HepG2 (cell line): ENCODE results near the gene CNTD1. TPM values are rescaled to one million over a fixed set of nuclear protein-coding genes. Genes with fewer than 3 reads are reported as not detected.

Experiments used
- MATR3 ChIP-seq: sonication (generic); formaldehyde crosslinking; IDR thresholded peaks from 2 replicates; pipeline ENCODE4 v1.4.0; 2020; ENCODE audit warnings: missing genetic modification reagents
- NPAS2 ChIP-seq: sonication (generic); formaldehyde crosslinking; IDR thresholded peaks from 2 replicates; pipeline ENCODE4 v1.8.0; 2022; ENCODE audit warnings: mild to moderate bottlenecking, missing genetic modification reagents, borderline replicate concordance
- SP1 ChIP-seq, 2 experiments: fragments of 450-650 bp in 1 of 2; sonication (generic) in 1 of 2; formaldehyde crosslinking in 1 of 2; IDR thresholded peaks; 2 replicates each; pipeline versions ENCODE4 v1.4.0 to v1.6.1; 2016 to 2020; ENCODE audit warnings: missing genetic modification reagents in 1 of 2
- SRSF9 ChIP-seq: fragments of 200-400 bp; formaldehyde crosslinking; IDR thresholded peaks from 2 replicates; pipeline ENCODE4 v1.6.1; 2018; ENCODE audit warnings: borderline replicate concordance, mild to moderate bottlenecking, low read depth, low read length; ENCODE audit not compliant: insufficient read depth, poor library complexity, severe bottlenecking
- SSRP1 ChIP-seq: IDR thresholded peaks from 2 replicates; pipeline ENCODE4 v1.6.1; 2016; ENCODE audit warnings: control low read depth
- TAF15 ChIP-seq: fragments of 200-400 bp; formaldehyde crosslinking; IDR thresholded peaks from one replicate; pipeline ENCODE4 v1.6.1; 2018; ENCODE audit warnings: mild to moderate bottlenecking, low read depth, low read length; ENCODE audit not compliant: poor library complexity, severe bottlenecking
- USF2 ChIP-seq, 2 experiments: sonication (generic) in 1 of 2; formaldehyde crosslinking in 1 of 2; IDR thresholded peaks; 2 replicates each; pipeline versions ENCODE4 v1.5.1 to v1.6.1; 2011 to 2020; ENCODE audit warnings: borderline replicate concordance in 1 of 2, low read depth in 1 of 2, low read length in 1 of 2, mild to moderate bottlenecking in 1 of 2, missing genetic modification reagents in 1 of 2, moderate library complexity in 1 of 2
- ZNF180 ChIP-seq: sonication (generic); formaldehyde crosslinking; IDR thresholded peaks from 2 replicates; pipeline ENCODE4 v1.4.0; 2020; ENCODE audit warnings: low read depth, missing genetic modification reagents, borderline replicate concordance
- ZNF331 ChIP-seq: sonication (generic); formaldehyde crosslinking; IDR thresholded peaks from 2 replicates; pipeline ENCODE4 v1.4.0; 2020; ENCODE audit warnings: missing genetic modification reagents
- ZNF446 ChIP-seq: sonication (generic); formaldehyde crosslinking; IDR thresholded peaks from 2 replicates; pipeline ENCODE4 v1.5.0; 2020; ENCODE audit warnings: mild to moderate bottlenecking, missing genetic modification reagents
- ZNF549 ChIP-seq: sonication (generic); formaldehyde crosslinking; IDR thresholded peaks from 2 replicates; pipeline ENCODE4 v1.5.0; 2020; ENCODE audit warnings: missing genetic modification reagents
- ZNF776 ChIP-seq: sonication (generic); formaldehyde crosslinking; IDR thresholded peaks from 2 replicates; pipeline ENCODE4 v1.4.0; 2020; ENCODE audit warnings: mild to moderate bottlenecking, missing genetic modification reagents
- ZNF839 ChIP-seq: sonication (generic); formaldehyde crosslinking; IDR thresholded peaks from 2 replicates; pipeline ENCODE4 v1.4.0; 2020; ENCODE audit warnings: missing genetic modification reagents, mild to moderate bottlenecking, borderline replicate concordance
- polyA plus RNA-seq, 8 experiments: library from polyadenylated mRNA; depleted of rRNA in 3 of 8; stranded (reverse) in 7 of 8; unstranded in 1 of 8; fragments of >200 nt; fragmentation: Illumina TruSeq in 4 of 8; extraction: Trizol in 4 of 8; gene quantifications; 2 replicates each; pipeline versions ENCODE4 v1.2.1 to v1.2.3, GENCODE V29; 2011 to 2016; ENCODE audit warnings: low read depth in 4 of 8, missing spikeins in 1 of 8, mixed read lengths in 1 of 8; ENCODE audit not compliant: insufficient read depth in 1 of 8
- total RNA-seq, 5 experiments: library from RNA; depleted of rRNA; stranded (reverse); fragments of >200 nt; fragmentation: Illumina TruSeq; extraction: Trizol; gene quantifications; 2 replicates each; pipeline ENCODE4 v1.2.3, GENCODE V29; 2016; ENCODE audit warnings: low read depth in 1 of 5
- TF ChIP-seq, protein P1 (sequence below): sonication (generic); formaldehyde crosslinking; IDR thresholded peaks from 2 replicates; pipeline ENCODE4 v1.4.0; 2020; ENCODE audit warnings: mild to moderate bottlenecking, missing genetic modification reagents
- TF ChIP-seq, protein P2 (sequence below): sonication (generic); formaldehyde crosslinking; IDR thresholded peaks from 2 replicates; pipeline ENCODE4 v1.4.0; 2020; ENCODE audit warnings: mild to moderate bottlenecking, missing genetic modification reagents
- TF ChIP-seq, protein P3 (sequence below): sonication (generic); formaldehyde crosslinking; IDR thresholded peaks from 2 replicates; pipeline ENCODE4 v1.5.1; 2020; ENCODE audit warnings: mild to moderate bottlenecking, missing genetic modification reagents, moderate library complexity
- TF ChIP-seq, protein P4 (sequence below): sonication (generic); formaldehyde crosslinking; IDR thresholded peaks from 2 replicates; pipeline ENCODE4 v1.8.0; 2022; ENCODE audit warnings: mild to moderate bottlenecking, missing genetic modification reagents
- TF ChIP-seq, protein P5 (sequence below): sonication (generic); formaldehyde crosslinking; IDR thresholded peaks from 2 replicates; pipeline ENCODE4 v1.5.0; 2020; ENCODE audit warnings: missing genetic modification reagents

Gene CNTD1
- total and polyA plus RNA-seq, 2 of the 13 experiments (the other 11 are each of a cell fraction or from before 2014, with no cell fraction given) = 0.11 to 0.15 TPM

DNA sequence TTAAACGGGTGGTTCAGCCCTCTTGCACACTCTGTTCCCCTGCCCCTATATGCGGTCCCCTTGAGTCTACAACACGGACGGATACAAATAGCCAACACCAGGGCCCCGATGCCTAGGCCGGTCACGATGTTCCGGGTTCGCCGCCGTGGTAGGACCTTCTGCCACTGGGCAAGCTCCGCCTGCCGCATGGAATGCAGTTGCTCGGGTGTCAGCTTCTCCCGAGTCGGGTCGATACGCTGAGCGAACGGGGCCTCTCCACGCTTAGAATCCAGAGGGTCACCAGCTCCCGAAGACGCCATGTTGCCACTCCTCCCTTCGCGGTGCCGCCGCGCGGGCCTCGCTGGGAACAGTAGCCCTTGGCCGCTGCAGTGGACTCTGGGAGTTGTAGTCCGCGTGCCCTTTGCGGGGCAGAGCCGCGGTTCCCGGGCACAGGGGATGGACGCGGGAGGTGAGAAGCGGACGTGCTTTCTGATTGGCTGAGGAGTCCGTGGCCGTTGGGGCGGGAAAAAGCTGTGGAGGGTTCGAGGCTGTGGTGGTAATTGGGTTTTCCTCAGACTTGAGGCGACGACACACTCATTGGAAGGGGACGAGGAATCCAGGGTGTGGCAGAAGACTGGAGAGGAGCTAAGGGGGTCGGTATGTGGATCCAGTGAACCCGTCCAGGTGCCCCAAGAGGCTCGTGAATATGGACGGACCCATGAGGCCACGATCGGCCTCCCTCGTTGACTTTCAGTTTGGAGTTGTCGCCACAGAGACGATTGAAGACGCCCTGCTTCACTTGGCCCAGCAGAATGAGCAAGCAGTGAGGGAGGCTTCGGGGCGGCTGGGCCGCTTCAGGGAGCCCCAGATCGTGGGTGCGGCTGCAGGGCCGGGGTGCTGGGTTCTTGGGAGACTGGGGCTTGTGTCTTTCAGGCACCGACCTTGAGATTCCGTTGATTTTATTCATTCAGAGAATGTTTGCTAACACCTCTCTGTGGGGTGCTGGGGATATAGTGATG is at the start of gene CNTD1, which contains the start of gene COA3 (continued):
- TF ChIP-seq USF2 (IDR thresholded peaks at IDR 0.05; ENCODE audit: low read depth, low read length) (no peak), USF2 (CRISPR knock-in tag; IDR thresholded peaks at IDR 0.05; ENCODE audit: borderline replicate concordance) (no peak), ZNF331 (CRISPR knock-in tag) (peak; percentile 95), SSRP1 (CRISPR knock-in tag) (peak; percentile 88; the same call in 1 of the 2 replicates), TAF15 (peak; percentile 90), ZNF180 (peak; percentile 90; the same call in 1 of the 2 replicates), ZNF446 (CRISPR knock-in tag) (peak; percentile 94), SP1 (IDR thresholded peaks at IDR 0.05) (no peak), SP1 (CRISPR knock-in tag; IDR thresholded peaks at IDR 0.05) (peak; percentile 45; the same call in 1 of the 2 replicates), MATR3 (CRISPR knock-in tag) (no peak), NPAS2 (no peak), ZNF549 (CRISPR knock-in tag) (no peak), ZNF839 (CRISPR knock-in tag) (peak; percentile 80; the same call in 1 of the 2 replicates), SRSF9 (no peak), ZNF776 (CRISPR knock-in tag) (peak; percentile 85; the same call in 1 of the 2 replicates)
- TF ChIP-seq, protein P1, sequence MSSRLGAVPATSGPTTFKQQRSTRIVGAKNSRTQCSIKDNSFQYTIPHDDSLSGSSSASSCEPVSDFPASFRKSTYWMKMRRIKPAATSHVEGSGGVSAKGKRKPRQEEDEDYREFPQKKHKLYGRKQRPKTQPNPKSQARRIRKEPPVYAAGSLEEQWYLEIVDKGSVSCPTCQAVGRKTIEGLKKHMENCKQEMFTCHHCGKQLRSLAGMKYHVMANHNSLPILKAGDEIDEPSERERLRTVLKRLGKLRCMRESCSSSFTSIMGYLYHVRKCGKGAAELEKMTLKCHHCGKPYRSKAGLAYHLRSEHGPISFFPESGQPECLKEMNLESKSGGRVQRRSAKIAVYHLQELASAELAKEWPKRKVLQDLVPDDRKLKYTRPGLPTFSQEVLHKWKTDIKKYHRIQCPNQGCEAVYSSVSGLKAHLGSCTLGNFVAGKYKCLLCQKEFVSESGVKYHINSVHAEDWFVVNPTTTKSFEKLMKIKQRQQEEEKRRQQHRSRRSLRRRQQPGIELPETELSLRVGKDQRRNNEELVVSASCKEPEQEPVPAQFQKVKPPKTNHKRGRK = no peak
- TF ChIP-seq, protein P2, sequence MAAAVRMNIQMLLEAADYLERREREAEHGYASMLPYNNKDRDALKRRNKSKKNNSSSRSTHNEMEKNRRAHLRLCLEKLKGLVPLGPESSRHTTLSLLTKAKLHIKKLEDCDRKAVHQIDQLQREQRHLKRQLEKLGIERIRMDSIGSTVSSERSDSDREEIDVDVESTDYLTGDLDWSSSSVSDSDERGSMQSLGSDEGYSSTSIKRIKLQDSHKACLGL (CRISPR knock-in tag) = peak; percentile 90
- TF ChIP-seq, protein P3, sequence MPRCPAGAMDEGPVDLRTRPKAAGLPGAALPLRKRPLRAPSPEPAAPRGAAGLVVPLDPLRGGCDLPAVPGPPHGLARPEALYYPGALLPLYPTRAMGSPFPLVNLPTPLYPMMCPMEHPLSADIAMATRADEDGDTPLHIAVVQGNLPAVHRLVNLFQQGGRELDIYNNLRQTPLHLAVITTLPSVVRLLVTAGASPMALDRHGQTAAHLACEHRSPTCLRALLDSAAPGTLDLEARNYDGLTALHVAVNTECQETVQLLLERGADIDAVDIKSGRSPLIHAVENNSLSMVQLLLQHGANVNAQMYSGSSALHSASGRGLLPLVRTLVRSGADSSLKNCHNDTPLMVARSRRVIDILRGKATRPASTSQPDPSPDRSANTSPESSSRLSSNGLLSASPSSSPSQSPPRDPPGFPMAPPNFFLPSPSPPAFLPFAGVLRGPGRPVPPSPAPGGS (CRISPR knock-in tag) = peak; percentile 87
- TF ChIP-seq, protein P4, sequence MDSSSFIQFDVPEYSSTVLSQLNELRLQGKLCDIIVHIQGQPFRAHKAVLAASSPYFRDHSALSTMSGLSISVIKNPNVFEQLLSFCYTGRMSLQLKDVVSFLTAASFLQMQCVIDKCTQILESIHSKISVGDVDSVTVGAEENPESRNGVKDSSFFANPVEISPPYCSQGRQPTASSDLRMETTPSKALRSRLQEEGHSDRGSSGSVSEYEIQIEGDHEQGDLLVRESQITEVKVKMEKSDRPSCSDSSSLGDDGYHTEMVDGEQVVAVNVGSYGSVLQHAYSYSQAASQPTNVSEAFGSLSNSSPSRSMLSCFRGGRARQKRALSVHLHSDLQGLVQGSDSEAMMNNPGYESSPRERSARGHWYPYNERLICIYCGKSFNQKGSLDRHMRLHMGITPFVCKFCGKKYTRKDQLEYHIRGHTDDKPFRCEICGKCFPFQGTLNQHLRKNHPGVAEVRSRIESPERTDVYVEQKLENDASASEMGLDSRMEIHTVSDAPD (CRISPR knock-in tag) = 0 out of 2 replicates have a peak, but pooled peaks have one; percentile 52
- TF ChIP-seq, protein P5, sequence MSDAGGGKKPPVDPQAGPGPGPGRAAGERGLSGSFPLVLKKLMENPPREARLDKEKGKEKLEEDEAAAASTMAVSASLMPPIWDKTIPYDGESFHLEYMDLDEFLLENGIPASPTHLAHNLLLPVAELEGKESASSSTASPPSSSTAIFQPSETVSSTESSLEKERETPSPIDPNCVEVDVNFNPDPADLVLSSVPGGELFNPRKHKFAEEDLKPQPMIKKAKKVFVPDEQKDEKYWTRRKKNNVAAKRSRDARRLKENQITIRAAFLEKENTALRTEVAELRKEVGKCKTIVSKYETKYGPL (CRISPR knock-in tag) = peak; percentile 64; the same call in 1 of the 2 replicates
